Activated CD8-positive, alpha-beta T cell treated with anti-CD3 and anti-CD28 coated beads for 36 hours (primary cell): Measurements from ENCODE around the gene HOXD8. TPM values are rescaled to one million over a fixed set of nuclear protein-coding genes. Genes with fewer than 3 reads are reported as not detected.
A peak's percentile ranks its signal among the peaks of the same experiment; 100 is the strongest.

Experiments
- ATAC-seq: fragments of 200-7000 bp; cut with Tn5 transposase; one replicate; pipeline ENCODE4 v1.10.0; 2021; ENCODE audit warnings: mild to moderate bottlenecking, moderate library complexity
- CTCF ChIA-PET: fragments of 350-600 bp; sonication (Branson Sonifier 250); formaldehyde crosslinking; loops from one replicate; lab custom pipeline; 2021; ENCODE audit warnings: antibody characterized with exemption; lab: Charles Lee
- POLR2A ChIA-PET: fragments of 350-600 bp; sonication (Branson Sonifier 250); formaldehyde crosslinking; loops from one replicate; lab custom pipeline; 2021; ENCODE audit warnings: antibody characterized with exemption; lab: Charles Lee
- DNase-seq: peaks from one replicate; pipeline ENCODE4 v3.0.0-alpha.2; 2020
- H3K27ac Mint-ChIP-seq: one replicate; pipeline ENCODE4 v1.8.0; 2021; ENCODE audit warnings: mild to moderate bottlenecking, mixed read lengths
- H3K27me3 Mint-ChIP-seq: one replicate; pipeline ENCODE4 v1.8.0; 2021; ENCODE audit warnings: mixed read lengths
- H3K36me3 Mint-ChIP-seq: one replicate; pipeline ENCODE4 v1.8.0; 2021; ENCODE audit warnings: low read depth, mixed read lengths
- H3K4me1 Mint-ChIP-seq: one replicate; pipeline ENCODE4 v1.8.0; 2021; ENCODE audit warnings: low read depth, mixed read lengths
- H3K4me3 Mint-ChIP-seq: one replicate; pipeline ENCODE4 v1.8.0; 2021; ENCODE audit warnings: mild to moderate bottlenecking, moderate library complexity, mixed read lengths
- H3K9me3 Mint-ChIP-seq: one replicate; pipeline ENCODE4 v1.8.0; 2021; ENCODE audit warnings: mixed read lengths
- intact Hi-C: fragments of 100-400 bp; cut with micrococcal nuclease; formaldehyde crosslinking; loops from one replicate; pipeline ENCODE4 v1.10.0; 2022
- total RNA-seq, 2 experiments: library from RNA; stranded (reverse); gene quantifications; one replicate each; pipeline ENCODE4 v1.2.3, GENCODE V29; 2021
- TF ChIP-seq, protein P1 (sequence below): fragments of 200-600 bp; IDR thresholded peaks from one replicate; pipeline ENCODE4 v1.8.0; 2022; ENCODE audit warnings: antibody characterized with exemption, mild to moderate bottlenecking

HOXD8 gene
- total RNA-seq, 2 experiments from 2014 or later: not detected

DNA sequence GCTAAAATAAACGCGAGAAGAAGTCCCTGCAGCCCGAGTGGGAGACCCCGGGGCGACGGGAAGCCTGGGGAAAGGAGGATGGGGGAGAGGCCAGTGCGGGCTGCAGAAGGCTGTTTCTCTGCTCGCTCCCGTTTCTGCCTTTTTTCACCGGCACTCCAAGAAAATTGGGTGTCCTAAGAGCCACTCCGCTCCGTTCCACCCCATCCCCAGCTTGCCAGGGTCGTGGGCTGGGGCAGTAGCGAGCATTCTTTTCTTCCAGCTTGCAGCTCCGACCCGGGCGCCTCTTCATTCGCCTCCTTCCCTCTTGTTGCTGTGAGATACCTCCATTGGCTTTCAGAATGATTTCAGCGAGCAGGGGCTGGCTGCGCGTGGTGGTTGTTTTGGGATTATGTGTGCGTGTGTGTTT, 28.7 kb downstream of the HOXD8 start:
- Mint-ChIP-seq H3K27ac (no peak overlapping the region), H3K4me3 (peak overlapping the region; percentile 28), H3K4me1 (peaks cover 12% of the 10 kb centered on the region), H3K9me3 (no peaks in the 10 kb centered on the region), H3K27me3 (peaks cover 70% of the 10 kb centered on the region), H3K36me3 (no peaks in the 10 kb centered on the region)
- TF ChIP-seq, protein P1, sequence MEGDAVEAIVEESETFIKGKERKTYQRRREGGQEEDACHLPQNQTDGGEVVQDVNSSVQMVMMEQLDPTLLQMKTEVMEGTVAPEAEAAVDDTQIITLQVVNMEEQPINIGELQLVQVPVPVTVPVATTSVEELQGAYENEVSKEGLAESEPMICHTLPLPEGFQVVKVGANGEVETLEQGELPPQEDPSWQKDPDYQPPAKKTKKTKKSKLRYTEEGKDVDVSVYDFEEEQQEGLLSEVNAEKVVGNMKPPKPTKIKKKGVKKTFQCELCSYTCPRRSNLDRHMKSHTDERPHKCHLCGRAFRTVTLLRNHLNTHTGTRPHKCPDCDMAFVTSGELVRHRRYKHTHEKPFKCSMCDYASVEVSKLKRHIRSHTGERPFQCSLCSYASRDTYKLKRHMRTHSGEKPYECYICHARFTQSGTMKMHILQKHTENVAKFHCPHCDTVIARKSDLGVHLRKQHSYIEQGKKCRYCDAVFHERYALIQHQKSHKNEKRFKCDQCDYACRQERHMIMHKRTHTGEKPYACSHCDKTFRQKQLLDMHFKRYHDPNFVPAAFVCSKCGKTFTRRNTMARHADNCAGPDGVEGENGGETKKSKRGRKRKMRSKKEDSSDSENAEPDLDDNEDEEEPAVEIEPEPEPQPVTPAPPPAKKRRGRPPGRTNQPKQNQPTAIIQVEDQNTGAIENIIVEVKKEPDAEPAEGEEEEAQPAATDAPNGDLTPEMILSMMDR: no peak
- intact Hi-C loops: no loop called here
- ATAC-seq: no peak
- CTCF ChIA-PET: interaction anchor here (0.9 to 1.1 kb wide), 3 partner anchors 25 to 297 kb away, joined by 3 read pairs; no protein-coding TSS in a partner anchor
- POLR2A ChIA-PET: no interaction called here
- DNase-seq: no peak

DNA sequence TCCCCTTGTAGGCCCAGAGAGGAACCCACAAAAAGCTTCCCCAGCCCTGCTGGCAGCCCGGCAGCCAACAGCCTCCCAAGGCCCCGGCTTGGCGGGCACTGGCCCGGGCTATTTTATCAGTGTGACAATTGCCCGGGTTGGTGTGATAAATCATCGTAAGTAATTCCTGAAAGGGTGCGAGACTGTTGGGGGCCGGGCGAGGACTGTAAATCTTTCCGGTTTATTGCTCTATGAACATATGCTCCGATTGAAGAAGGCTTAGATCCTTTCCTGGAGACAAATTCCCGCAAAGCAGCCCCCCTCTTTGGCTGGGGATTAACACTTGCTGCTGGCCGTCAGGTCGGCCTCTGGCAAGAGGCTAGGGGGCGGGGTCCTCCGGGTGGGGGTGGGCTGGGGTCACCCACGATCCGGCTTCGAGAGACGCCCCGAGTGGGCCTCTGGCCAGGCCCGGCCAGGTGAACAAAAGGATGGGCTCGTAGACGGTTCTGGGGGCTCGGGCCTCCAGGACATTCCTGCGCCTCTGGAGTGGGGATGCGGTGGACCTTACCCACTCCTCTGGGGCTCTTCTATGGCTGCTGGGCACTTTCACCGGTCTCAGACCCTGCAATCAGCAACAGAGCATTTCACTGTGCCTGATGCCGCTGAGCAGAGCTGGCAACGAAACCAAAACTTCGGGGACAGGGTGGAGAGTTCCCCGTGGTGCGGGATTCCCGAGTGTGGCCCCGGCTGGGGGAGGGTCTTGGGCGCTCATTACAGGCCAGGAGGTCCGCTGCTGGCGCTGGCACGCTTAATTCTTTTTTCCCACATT, 29.6 kb downstream of the HOXD8 start:
- ChIA-PET POLR2A (no interaction called here), CTCF (interaction anchor here (0.9 to 5.5 kb wide), 3 partner anchors 19 to 31 kb away, joined by 3 to 34 read pairs (median 3); no protein-coding TSS in a partner anchor)
- Mint-ChIP-seq H3K36me3 (peaks cover under 1% of the 10 kb centered on the region), H3K27ac (no peak overlapping the region), H3K27me3 (peaks cover 78% of the 10 kb centered on the region), H3K4me3 (no peak overlapping the region), H3K9me3 (peaks cover 4% of the 10 kb centered on the region), H3K4me1 (peaks cover 13% of the 10 kb centered on the region)
- ATAC-seq (no peak), DNase-seq (no peak)
- intact Hi-C loops: no loop called here
- TF ChIP-seq, protein P1: no peak

DNA sequence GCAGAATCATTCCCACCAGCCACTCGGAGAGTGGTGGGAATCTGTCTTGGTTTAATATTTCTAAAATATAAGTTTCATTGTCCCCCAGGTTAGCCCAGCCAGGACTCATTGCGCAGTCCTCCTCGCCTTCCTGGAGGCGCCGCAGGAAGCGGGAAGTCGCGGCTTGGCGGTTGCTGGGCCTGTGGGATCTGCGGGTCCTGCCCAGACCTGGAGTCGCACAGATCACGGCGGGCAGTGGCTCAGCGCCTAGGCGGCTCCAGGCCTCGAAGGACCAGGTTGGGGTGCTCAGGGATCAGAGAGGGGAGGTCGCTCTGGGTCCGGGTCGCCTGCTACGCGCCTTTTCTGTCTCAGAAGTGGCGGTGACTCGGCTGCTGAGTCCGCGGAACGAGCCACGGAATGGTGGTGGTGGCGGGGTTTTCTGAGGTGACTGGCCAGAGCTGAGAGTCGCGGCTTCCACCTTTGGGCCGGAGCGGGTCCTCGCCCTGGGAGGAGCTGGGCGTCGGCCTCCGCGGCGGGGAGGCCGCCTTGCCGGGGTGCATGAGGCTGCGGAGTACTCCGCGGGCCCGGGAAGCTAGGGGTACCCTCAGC, 30.3 kb downstream of the HOXD8 start:
- TF ChIP-seq, protein P1: no peak
- intact Hi-C loops: loop anchor here (5.0 kb wide), 1 partner anchor 37 kb away; the partner anchor contains the start of gene HOXD9
- Mint-ChIP-seq H3K4me1 (peaks cover 20% of the 10 kb centered on the region), H3K27me3 (peaks cover 79% of the 10 kb centered on the region), H3K36me3 (peaks cover 3% of the 10 kb centered on the region), H3K9me3 (peaks cover 4% of the 10 kb centered on the region), H3K27ac (no peak overlapping the region), H3K4me3 (no peak overlapping the region)
- ATAC-seq (no peak), DNase-seq (no peak)
- CTCF ChIA-PET: interaction anchor here (1.0 to 5.5 kb wide), 4 partner anchors 20 to 64 kb away, joined by 3 to 34 read pairs (median 6); no protein-coding TSS in a partner anchor
- POLR2A ChIA-PET: no interaction called here

DNA sequence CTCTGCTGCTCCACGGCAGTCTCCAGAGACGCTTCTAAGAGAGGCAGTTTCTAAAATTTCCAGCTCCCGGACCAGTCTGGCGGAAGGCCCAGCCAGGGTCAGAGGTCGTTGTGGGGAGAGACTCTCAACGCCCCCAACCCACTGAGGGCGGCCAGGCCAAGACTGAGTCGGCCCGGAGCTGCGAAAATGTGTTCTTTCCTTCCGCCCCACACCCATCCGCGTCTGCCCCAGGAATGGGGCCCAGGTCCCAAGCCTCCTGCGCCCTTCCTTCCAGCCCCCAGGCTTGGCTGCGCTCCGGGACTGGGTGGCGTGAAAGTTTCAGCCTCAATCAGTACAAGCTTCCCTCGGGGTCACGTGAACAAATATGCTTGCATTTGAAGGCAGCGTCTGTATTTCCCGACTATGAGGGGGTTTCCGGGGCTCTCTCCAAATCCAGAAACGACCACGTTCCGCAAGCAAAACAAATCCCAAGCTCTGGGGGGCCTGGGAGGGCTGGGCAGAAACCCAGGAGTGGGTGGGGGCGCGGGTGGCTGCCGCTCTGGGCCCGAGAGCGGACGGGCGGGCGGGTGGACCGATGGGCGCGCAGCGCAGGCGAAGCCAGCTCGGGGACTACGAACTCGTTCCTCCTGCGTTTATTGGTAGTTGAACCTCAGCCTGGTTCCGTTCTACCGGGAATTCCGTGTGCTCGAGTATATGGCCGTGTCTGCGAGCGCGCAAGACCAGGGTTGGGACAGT, 30.9 kb downstream of the HOXD8 start:
- Mint-ChIP-seq H3K4me3 (no peak overlapping the region), H3K27me3 (peaks cover 79% of the 10 kb centered on the region), H3K9me3 (peaks cover 4% of the 10 kb centered on the region), H3K36me3 (peaks cover 3% of the 10 kb centered on the region), H3K4me1 (peaks cover 23% of the 10 kb centered on the region), H3K27ac (no peak overlapping the region)
- no peak for DNase-seq
- ChIA-PET POLR2A (no interaction called here), CTCF (interaction anchor here (1.0 to 5.5 kb wide), 7 partner anchors 20 to 394 kb away, joined by 3 to 34 read pairs (median 5); no protein-coding TSS in a partner anchor)
- intact Hi-C loops: loop anchor here (5.0 kb wide), 1 partner anchor 38 kb away; the partner anchor contains the start of gene HOXD9
- TF ChIP-seq, protein P1: no peak
- no peak for ATAC-seq
